HCEC 1CT (cell line): Measurements from ENCODE around the gene ACAA2.
A peak's percentile ranks its signal among the peaks of the same experiment; 100 is the strongest.
"Not testable (repeated sequence)": the region's sequence is repeated elsewhere in the genome, so short reads cannot be mapped to it uniquely, and the experiment has no call there.

Experiments
- DNase-seq: peaks from one replicate; pipeline ENCODE4 v3.0.0-alpha.2; 2017

Gene ACAA2

DNA sequence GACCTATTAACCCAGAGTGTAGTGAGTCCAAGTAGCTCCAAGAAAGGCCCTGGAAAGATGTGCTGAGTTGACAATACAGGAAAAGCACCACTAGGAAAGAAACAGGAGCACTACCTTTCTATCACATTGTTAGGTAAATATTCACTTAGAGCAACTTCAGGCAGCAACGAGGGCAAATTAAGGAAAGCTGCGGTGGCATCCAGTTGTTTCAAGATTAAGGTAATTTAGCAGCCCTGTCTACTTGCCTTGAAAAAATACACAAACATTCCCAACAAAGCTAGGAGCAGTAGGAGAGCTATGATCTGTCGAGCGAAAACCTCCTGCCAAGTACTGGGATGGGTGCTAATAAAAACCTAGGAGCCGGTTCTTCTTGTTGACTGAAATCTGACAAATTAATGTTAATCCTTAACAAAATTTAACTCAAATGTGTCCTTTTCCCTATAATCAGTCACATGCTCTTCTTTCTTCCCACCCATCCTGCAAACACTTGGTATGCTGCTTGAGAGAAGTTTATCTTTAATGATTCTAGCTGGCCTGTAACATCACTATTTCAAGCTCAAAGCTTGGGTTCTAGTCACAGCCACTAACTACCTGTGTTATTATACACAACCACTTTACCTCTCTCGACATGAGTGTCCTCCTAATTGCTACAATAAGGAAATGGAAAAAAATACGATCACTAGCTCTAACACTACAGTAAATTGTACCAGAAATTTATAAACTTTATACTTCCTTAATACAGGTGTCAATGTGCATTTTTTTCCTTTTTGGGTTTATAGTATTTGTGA lies 2.0 kb downstream of the ACAA2 start:
- no peak for DNase-seq

GRCh38 chr18:49808553-49809191 lies 4.7 kb downstream of the ACAA2 start:
- DNase-seq: not testable (repeated sequence)

- DNase-seq: no peak
Measured at GRCh38 chr18:49804096-49804495, 9.2 kb downstream of the ACAA2 start.

DNA sequence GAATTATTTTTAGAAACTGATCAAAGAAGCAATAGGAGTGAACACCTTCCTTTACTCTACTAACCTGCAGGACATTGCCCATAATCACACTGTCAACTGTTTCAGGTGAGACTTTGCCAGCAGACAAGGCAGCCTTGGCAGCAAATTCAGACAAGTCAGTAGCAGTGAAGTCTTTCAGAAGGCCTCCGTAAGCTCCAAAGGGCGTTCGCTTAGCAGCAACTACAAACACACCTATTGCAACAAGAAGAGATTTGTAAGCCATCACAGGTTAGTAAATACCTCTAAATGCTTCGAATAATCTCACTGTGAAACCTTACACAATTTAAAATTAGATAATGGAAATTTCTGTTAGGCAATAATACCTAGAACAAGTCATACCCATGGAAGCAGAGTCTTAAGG lies 10.7 kb downstream of the ACAA2 start:
- DNase-seq: no peak

DNA sequence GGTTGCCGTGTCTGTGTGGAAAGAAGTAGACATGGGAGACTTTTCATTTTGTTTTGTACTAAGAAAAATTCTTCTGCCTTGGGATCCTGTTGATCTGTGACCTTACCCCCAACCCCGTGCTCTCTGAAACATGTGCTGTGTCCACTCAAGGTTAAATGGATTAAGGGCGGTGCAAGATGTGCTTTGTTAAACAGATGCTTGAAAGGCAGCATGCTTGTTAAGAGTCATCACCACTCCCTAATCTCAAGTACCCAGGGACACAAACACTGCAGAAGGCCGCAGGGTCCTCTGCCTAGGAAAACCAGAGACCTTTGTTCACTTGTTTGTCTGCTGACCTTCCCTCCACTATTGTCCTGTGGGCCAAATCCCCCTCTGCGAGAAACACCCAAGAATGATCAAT lies 12.8 kb downstream of the ACAA2 start:
- DNase-seq: not testable (repeated sequence)

- not testable (repeated sequence) for DNase-seq
Measured at GRCh38 chr18:49799806-49800205, 13.5 kb downstream of the ACAA2 start.

DNA sequence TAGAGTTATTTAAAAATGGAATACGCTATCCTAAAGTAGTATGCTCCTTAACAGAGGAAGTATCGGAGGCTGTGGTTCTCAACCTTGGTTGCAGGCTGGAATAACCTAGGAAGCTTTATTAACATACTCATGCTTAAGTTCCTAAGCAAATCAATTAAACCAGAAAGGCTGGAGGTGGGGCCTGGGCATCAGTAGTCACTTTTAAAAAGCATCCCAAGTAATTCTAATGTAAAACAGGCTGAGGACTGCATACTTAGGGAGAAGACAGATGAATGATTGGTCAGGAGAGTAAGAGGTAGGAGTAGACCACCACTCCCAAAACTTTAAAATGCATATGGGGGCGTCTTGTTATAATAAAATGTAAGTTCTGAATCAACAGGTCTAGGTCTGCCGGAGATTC lies 15.3 kb downstream of the ACAA2 start:
- no peak for DNase-seq

- no peak for DNase-seq
Measured at GRCh38 chr18:49795612-49796552, 17.5 kb downstream of the ACAA2 start.

DNA sequence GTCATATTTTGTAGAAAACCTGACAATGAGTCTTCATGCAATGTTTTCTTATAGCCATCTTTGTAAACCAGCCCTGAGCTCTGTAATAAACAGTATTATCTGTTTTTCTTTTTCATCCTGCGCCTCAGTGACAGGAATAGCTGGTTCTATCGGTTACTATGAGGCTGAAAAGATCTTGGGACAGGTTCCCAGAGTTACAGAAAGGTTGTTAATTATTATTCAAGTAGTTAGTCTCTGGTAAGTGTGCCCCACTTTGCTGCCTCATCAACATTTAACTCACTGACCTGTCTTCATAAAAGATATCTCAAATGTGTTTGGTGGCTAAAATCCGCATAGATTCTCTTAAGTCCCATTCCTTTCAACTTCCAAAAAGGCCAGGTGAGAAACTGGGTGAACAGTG lies 18.6 kb downstream of the ACAA2 start:
- DNase-seq: no peak

- DNase-seq: not testable (repeated sequence)
Measured at GRCh38 chr18:49789560-49790134, 23.7 kb downstream of the ACAA2 start.

DNA sequence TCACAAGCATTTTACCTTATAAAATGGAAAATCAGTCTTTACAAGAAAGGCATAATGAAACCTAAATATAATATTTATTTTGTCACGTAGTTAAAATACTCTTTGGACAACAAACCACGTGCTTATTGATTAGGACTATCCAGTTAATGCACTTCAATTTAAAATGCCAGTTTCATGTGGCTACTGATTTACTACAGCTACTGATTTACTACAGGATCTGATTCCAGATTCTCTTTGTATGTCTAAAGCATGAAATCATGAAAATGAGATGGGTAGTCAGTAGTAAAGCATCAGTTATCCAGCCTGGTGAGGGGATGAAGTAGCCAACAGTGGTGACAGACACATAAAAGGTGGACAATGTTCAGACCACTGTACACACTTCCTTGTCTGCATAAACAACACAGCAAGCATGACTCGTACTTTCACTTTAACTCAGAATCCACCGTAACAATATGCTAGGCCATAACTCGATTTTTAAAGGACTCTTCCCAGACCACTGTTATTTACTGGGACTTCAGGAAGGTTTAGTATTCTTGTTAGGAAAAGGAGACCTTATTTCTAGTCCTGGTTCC lies 24.9 kb downstream of the ACAA2 start:
- no peak for DNase-seq

- DNase-seq: no peak
Measured at GRCh38 chr18:49786019-49786720, 27.2 kb downstream of the ACAA2 start.

DNA sequence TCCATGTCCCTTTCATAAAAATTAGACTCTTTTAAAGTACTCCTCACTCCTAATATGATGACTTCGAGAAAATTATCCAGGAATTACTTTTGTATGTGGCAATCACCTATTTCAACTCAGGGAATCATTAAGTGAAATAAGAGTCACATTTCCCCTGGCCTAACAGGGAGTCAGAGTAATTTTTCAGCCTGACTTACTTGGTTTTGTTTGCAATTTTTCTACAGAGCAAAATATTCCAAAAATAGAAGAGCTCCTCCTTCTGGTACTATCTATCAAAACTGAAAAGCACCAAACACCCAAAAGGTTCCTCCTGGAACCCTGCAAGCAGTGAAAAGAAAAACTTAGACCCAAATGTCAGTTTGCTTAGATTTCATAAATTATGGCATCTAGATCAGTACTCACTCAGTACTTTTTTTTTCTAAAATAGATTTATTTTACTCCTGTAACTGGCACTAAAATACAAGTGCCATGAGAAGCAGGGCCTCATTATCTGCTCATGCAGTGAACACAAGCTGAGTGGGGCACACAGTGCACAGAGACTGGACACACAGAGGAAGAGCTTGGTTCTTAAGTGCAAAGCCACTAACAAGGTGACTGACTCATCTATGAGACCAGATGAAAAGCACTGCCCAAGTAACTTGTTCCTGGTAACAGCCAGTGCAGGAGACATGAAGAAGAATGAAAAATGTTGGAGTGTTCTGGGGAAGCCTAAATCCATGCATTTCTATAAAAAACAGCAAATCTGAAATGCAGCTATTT lies 28.7 kb downstream of the ACAA2 start:
- no peak for DNase-seq

- DNase-seq: not testable (repeated sequence)
Measured at GRCh38 chr18:49783631-49784030, 29.7 kb downstream of the ACAA2 start.

GRCh38 chr18:49778826-49779465 lies 34.4 kb downstream of the ACAA2 start:
- no peak for DNase-seq

DNA sequence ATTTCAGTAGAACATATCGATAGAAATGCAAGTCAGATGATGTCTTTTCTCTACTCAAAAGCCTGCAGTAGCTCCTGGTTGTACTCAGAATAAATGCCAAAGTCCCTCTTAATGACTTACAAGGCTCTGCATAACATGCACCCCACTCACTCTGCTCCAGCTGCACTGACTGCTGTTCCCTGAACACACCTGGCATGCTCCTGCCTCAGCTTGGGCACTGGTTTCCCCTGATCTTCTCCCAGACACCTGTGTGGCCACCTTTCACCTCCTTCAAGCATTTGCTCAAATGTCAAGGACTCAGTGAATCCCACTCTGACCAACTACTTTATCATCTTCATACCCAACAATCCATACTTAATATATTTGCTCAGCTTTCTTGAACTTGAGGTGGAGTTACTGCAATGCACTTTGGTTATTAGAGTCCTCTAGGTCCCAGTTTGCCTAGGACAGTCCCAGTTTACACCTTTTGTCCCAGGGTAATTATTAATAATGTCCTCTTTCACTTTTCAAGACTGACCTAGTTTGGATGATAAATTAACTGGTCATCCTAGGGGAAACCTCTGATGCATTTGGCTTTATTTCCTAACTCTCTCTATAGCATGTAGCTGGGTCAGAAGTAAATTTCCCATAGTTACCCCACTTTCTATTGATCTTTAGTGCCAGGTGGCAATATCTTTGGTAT lies 44.1 kb downstream of the ACAA2 start:
- no peak for DNase-seq

GRCh38 chr18:49768051-49768391 lies 45.3 kb downstream of the ACAA2 start:
- DNase-seq: peak; percentile 49

DNA sequence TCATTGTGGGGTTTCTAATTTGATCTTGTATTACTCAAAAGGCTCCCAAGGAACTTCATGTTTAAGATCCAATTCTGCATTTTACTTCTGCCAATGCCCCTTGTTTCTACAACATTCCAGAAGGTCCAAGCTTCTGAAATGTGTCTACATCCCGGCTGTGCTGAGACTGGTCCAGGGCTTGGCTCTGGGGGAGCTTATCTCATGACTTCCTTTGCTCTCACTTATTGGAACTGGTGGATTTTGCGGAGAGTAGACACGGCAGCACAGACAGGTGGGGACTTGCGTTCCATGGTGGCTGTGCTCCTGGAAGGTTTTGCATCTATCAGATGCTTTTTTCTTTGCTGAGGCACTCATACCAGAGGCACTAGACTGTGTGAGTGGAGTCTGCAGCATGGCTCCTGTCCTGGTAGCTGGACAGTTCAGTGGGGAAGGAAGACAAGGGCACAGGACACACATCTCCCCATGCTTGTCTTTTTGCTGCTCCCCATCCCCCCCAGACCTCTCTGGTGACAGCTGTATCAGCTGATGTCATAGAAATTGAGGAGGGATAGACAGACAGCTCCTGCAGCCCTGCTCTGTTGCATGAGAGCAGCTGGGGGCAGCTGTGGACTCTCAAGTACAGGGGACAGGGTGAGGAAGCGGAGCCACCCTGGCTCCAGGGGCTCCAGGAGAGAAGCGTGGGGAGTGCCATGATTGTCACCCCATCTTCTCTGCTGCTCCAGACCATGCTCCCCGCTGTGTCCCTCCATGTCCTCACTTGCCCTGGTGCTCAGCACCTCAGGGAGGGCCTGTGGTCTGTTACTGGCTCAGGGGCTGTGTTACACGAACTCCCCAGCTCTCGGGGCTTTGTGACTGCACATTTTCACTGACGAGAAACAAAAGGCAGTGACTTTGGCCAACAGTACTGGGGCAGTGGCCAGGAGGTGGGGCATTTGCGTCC lies 46.0 kb downstream of the ACAA2 start:
- DNase-seq: no peak

DNA sequence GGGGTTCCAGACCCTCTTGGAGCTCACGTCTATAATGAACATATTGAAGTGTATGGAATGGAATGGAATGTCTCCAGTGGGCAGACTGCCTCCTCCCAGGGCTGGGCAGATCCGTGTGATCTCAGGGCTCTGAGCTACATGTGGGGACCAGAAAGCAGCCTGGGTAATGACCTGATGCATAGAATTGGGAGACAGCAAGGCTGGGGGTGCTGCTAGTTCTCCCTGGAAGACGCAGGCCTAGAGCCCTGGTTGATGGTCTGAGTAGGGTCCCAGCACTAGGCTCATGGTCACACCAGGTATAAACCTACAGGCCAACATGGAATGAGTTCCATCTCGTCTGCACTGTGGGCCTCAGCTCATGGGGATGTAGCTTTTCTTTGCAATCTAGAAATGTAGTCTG lies 46.7 kb downstream of the ACAA2 start:
- no peak for DNase-seq
